IMR-90 (cell line): ENCODE data around the gene TIRAP. TPM values are rescaled to one million over a fixed set of nuclear protein-coding genes. Genes with fewer than 3 reads are reported as not detected.
A peak's percentile ranks its signal among the peaks of the same experiment; 100 is the strongest.

Experiments used
- ATAC-seq: fragments of 200-7000 bp; cut with Tn5 transposase; 2 replicates; pipeline ENCODE4 v1.9.1; 2020; ENCODE audit warnings: low read depth, mild to moderate bottlenecking, moderate library complexity
- BruUV-seq: library from RNA; stranded (reverse); fragments of 400-500 nt; replicated peaks from 2 replicates; lab custom pipeline; 2021; lab: Mats Ljungman, UMichigan
- CTCF ChIA-PET: fragments of 300-600 bp; formaldehyde crosslinking; extraction: SDS; loops from one replicate; lab custom pipeline; 2021; ENCODE audit warnings: antibody characterized with exemption; lab: Yijun Ruan, JAX
- POLR2A ChIA-PET: fragments of 300-600 bp; sonication (Branson Sonifier 250); formaldehyde crosslinking; loops from one replicate; lab custom pipeline; 2022; ENCODE audit warnings: antibody characterized with exemption; ENCODE audit not compliant: unreplicated experiment; lab: Charles Lee
- DNase-seq: peaks from one replicate; pipeline ENCODE4 v3.0.0; 2013
- H2AFZ ChIP-seq: replicated peaks from 2 replicates; pipeline ENCODE3; 2013; ENCODE audit warnings: low read length, mild to moderate bottlenecking; ENCODE audit not compliant: poor library complexity
- H2AK5ac ChIP-seq: 2 replicates; pipeline ENCODE4 v1.6.1; 2013; ENCODE audit warnings: low read depth, low read length, inconsistent platforms
- H2AK9ac ChIP-seq: replicated peaks from 2 replicates; pipeline ENCODE3; 2013; ENCODE audit warnings: mild to moderate bottlenecking, low read depth, low read length, moderate library complexity; ENCODE audit not compliant: poor library complexity
- H2BK120ac ChIP-seq: 2 replicates; pipeline ENCODE4 v1.6.1; 2013; ENCODE audit warnings: low read depth, low read length, inconsistent platforms
- H2BK15ac ChIP-seq: 3 replicates; pipeline ENCODE4 v1.6.1; 2013; ENCODE audit warnings: low read depth, low read length, inconsistent platforms
- H2BK20ac ChIP-seq: 2 replicates; pipeline ENCODE4 v1.6.1; 2013; ENCODE audit warnings: low read depth, mild to moderate bottlenecking, inconsistent platforms, low read length, moderate library complexity
- H2BK5ac ChIP-seq: 2 replicates; pipeline ENCODE4 v1.6.1; 2013; ENCODE audit warnings: mild to moderate bottlenecking, low read depth, low read length, inconsistent platforms; ENCODE audit not compliant: poor library complexity, severe bottlenecking
- H3K14ac ChIP-seq: replicated peaks from 2 replicates; pipeline ENCODE4 v1.6.1; 2013; ENCODE audit warnings: low read depth, low read length, inconsistent platforms
- H3K18ac ChIP-seq: 2 replicates; pipeline ENCODE4 v1.6.1; 2013; ENCODE audit warnings: low read depth, low read length, control low read depth
- H3K23ac ChIP-seq: 2 replicates; pipeline ENCODE4 v1.6.1; 2013; ENCODE audit warnings: low read depth, low read length, inconsistent platforms
- H3K27ac ChIP-seq: 2 replicates; pipeline ENCODE4 v1.5.1; 2013; ENCODE audit warnings: mild to moderate bottlenecking, control low read depth, low read length; ENCODE audit not compliant: insufficient read depth
- H3K27me3 ChIP-seq: 2 replicates; pipeline ENCODE4 v1.6.1; 2013; ENCODE audit warnings: low read length; ENCODE audit not compliant: control insufficient read depth, insufficient read depth
- H3K36me3 ChIP-seq: 2 replicates; pipeline ENCODE4 v1.6.1; 2013; ENCODE audit warnings: low read length, mixed read lengths; ENCODE audit not compliant: control insufficient read depth, insufficient read depth
- H3K4ac ChIP-seq: 2 replicates; pipeline ENCODE4 v1.6.1; 2013; ENCODE audit warnings: low read depth, low read length, inconsistent platforms
- H3K4me1 ChIP-seq: 2 replicates; pipeline ENCODE4 v1.6.1; 2013; ENCODE audit warnings: low read length, mixed read lengths; ENCODE audit not compliant: control insufficient read depth, insufficient read depth
- H3K4me2 ChIP-seq: 2 replicates; pipeline ENCODE4 v1.6.1; 2013; ENCODE audit warnings: low read depth, mild to moderate bottlenecking, control low read depth, low read length, moderate library complexity
- H3K4me3 ChIP-seq: 2 replicates; pipeline ENCODE4 v1.5.1; 2013; ENCODE audit warnings: low read depth, mild to moderate bottlenecking, control low read depth, low read length, moderate library complexity; ENCODE audit not compliant: insufficient read depth
- H3K56ac ChIP-seq: 2 replicates; pipeline ENCODE4 v1.6.1; 2013; ENCODE audit warnings: low read length, inconsistent platforms; ENCODE audit not compliant: insufficient read depth; ENCODE audit errors: extremely low read depth
- H3K79me1 ChIP-seq, 2 experiments: 2 replicates each; pipeline ENCODE4 v1.6.1; 2013; ENCODE audit warnings: low read length in 2 of 2, inconsistent platforms in 1 of 2, low read depth in 1 of 2
- H3K9ac ChIP-seq: 2 replicates; pipeline ENCODE4 v1.6.1; 2013; ENCODE audit warnings: low read depth, low read length, control low read depth
- H3K9me1 ChIP-seq: 2 replicates; pipeline ENCODE4 v1.6.1; 2013; ENCODE audit warnings: low read length, inconsistent platforms; ENCODE audit not compliant: insufficient read depth
- H3K9me3 ChIP-seq: 2 replicates; pipeline ENCODE4 v1.6.1; 2013; ENCODE audit warnings: low read length; ENCODE audit not compliant: control insufficient read depth, insufficient read depth
- H4K20me1 ChIP-seq: 2 replicates; pipeline ENCODE4 v1.6.1; 2013; ENCODE audit warnings: low read length, inconsistent platforms; ENCODE audit not compliant: insufficient read depth
- H4K5ac ChIP-seq: 2 replicates; pipeline ENCODE4 v1.6.1; 2013; ENCODE audit warnings: mild to moderate bottlenecking, low read depth, low read length, control low read depth
- H4K8ac ChIP-seq, 2 experiments: 2 replicates each; pipeline ENCODE4 v1.6.1; 2013; ENCODE audit warnings: low read depth in 2 of 2, low read length in 2 of 2, control low read depth in 1 of 2, inconsistent platforms in 1 of 2
- H4K91ac ChIP-seq: 2 replicates; pipeline ENCODE4 v1.6.1; 2013; ENCODE audit warnings: low read depth, low read length, inconsistent platforms; ENCODE audit not compliant: insufficient read depth
- CTCF ChIP-seq: conservative IDR thresholded peaks from 2 replicates; pipeline ENCODE4 v1.5.1; 2012; ENCODE audit warnings: mild to moderate bottlenecking, low read depth, low read length, improper control_type of control experiment
- ELK1 ChIP-seq: fragments of 150-350 bp; IDR thresholded peaks from 2 replicates; pipeline ENCODE4 v1.6.1; 2016; ENCODE audit warnings: low read depth, mild to moderate bottlenecking, low read length, moderate library complexity, borderline replicate concordance
- FOS ChIP-seq: fragments of 150-350 bp; IDR thresholded peaks from 2 replicates; pipeline ENCODE4 v1.6.1; 2016; ENCODE audit warnings: low read depth, low read length
- MAFK ChIP-seq: IDR thresholded peaks from 2 replicates; pipeline ENCODE4 v1.6.1; 2012; ENCODE audit warnings: low read depth, low read length, improper control_type of control experiment
- MAZ ChIP-seq: IDR thresholded peaks from 2 replicates; pipeline ENCODE4 v1.6.1; 2012; ENCODE audit warnings: low read depth, mild to moderate bottlenecking, low read length, improper control_type of control experiment, moderate library complexity, borderline replicate concordance
- MXI1 ChIP-seq: IDR thresholded peaks from 2 replicates; pipeline ENCODE4 v1.6.1; 2012; ENCODE audit warnings: low read depth, mild to moderate bottlenecking, low read length, moderate library complexity, borderline replicate concordance
- NFE2L2 ChIP-seq: fragments of 150-350 bp; IDR thresholded peaks from 2 replicates; pipeline ENCODE4 v1.6.1; 2016; ENCODE audit warnings: low read depth, mild to moderate bottlenecking, low read length
- SMC3 ChIP-seq: fragments of 150-350 bp; IDR thresholded peaks from 2 replicates; pipeline ENCODE4 v1.6.1; 2016; ENCODE audit warnings: low read depth, mild to moderate bottlenecking, antibody characterized with exemption, low read length, moderate library complexity
- WGBS, 2 experiments: methylation state at CpG; one replicate each; pipeline versions ENCODE4 v1.1.5 to v1.1.7; 2013; ENCODE audit warnings: missing lambda C conversion rate in 2 of 2; ENCODE audit not compliant: insufficient read length in 1 of 2; ENCODE audit errors: extremely low coverage in 2 of 2; 5-methylcytosine and 5-hydroxymethylcytosine counted together
- dilution Hi-C: fragments of 300-500 bp; cut with HindIII; formaldehyde crosslinking; loops from one replicate; pipeline ENCODE4 v1.14.3; 2018; ENCODE audit warnings: low sequenced_read_pairs; ENCODE audit not compliant: unreplicated experiment
- in situ Hi-C: fragments of 300-500 bp; cut with MboI; formaldehyde crosslinking; loops from 3 replicates; pipeline ENCODE4 v1.14.3; 2019; ENCODE audit warnings: low sequenced_read_pairs, inconsistent platforms, mixed read lengths
- intact Hi-C: fragments of 100-400 bp; cut with micrococcal nuclease; formaldehyde crosslinking; loops from 2 replicates; pipeline ENCODE4 v1.10.0; 2022
- polyA plus RNA-seq, 3 experiments: library from polyadenylated mRNA; depleted of rRNA; stranded (reverse); fragments of >200 nt; gene quantifications; 2 replicates each; pipeline ENCODE4 v1.2.3, GENCODE V29; 2012; ENCODE audit warnings: low replicate concordance in 1 of 3
- total RNA-seq: library from RNA; depleted of rRNA; stranded (reverse); fragments of >200 nt; gene quantifications from 2 replicates; pipeline ENCODE4 v1.2.3, GENCODE V29; 2012

The TIRAP gene
- total and polyA plus RNA-seq, 2 of the 4 experiments (the other 2 are of a cell fraction) = 3.0 to 7.4 TPM

- ATAC-seq (peak; percentile 92), DNase-seq (peak; percentile 90)
- Histone ChIP-seq H3K27me3 (no peaks in the 10 kb centered on the region), H3K9me3 (no peaks in the 10 kb centered on the region), H3K4me3 (no peak overlapping the region), H3K9ac (no peak overlapping the region), H2AK9ac (peak overlapping the region; percentile 68), H4K91ac (no peak overlapping the region), H2BK5ac (peak overlapping the region; percentile 16), H4K20me1 (peaks cover 4% of the 10 kb centered on the region; the same call in 1 of the 2 replicates), H3K14ac (no peak overlapping the region), H3K4ac (peak overlapping the region; percentile 47), H3K27ac (no peak overlapping the region), H2AK5ac (peak overlapping the region; percentile 77; the same call in 1 of the 2 replicates), H3K56ac (no peak overlapping the region), H3K4me2 (no peak overlapping the region), H3K4me1 (peaks cover 11% of the 10 kb centered on the region), H4K5ac (no peak overlapping the region), H3K23ac (no peak overlapping the region; the same call in 1 of the 2 replicates), H2BK15ac (peak overlapping the region; percentile 27; the same call in 1 of the 3 replicates), H3K36me3 (no peaks in the 10 kb centered on the region), H2BK20ac (no peak overlapping the region), H3K18ac (0 out of 2 replicates have a peak overlapping the region, but pooled peaks have one; percentile 22), H2BK120ac (no peak overlapping the region), H4K8ac (no peak overlapping the region), H2AFZ (peak overlapping the region; percentile 67), H3K79me1 (peaks cover 0 to 11% of the 10 kb centered on the region in 2 experiments; a peak in 2 of 4 replicates), H3K9me1 (peaks cover 21% of the 10 kb centered on the region)
- POLR2A ChIA-PET = interaction anchor here (1.1 kb wide), 1 partner anchor 14 kb away, joined by 4 read pairs; no protein-coding TSS in a partner anchor
- WGBS, 2 experiments = 80% methylated on average over 1 of the region's 5 CpGs; no CpG with 5 or more reads in 1 of the 2 experiments
- TF ChIP-seq NFE2L2 = no peak
- TF ChIP-seq MAFK = peak; percentile 68
- peak; percentile 78 for TF ChIP-seq FOS
- peak; percentile 33; the same call in 1 of the 2 replicates for TF ChIP-seq MAZ
- no peak for TF ChIP-seq CTCF
- no peak for TF ChIP-seq SMC3
- TF ChIP-seq ELK1 = no peak
- TF ChIP-seq MXI1 = no peak
- BruUV-seq = no TSS peak
- in situ Hi-C loops (no loop called here), intact Hi-C loops (no loop called here), dilution Hi-C loops (no loop called here)
- CTCF ChIA-PET = interaction anchor here (0.6 kb wide), 1 partner anchor 21 kb away, joined by 4 read pairs; no protein-coding TSS in a partner anchor
These were observed 49.4 kb downstream of the TIRAP start for GRCh38 chr11:126332221-126332711.
